OCI-LY1 (cell line): ENCODE results near the gene SGPL1.

Experiments used
- H2AFZ ChIP-seq: fragments of 200-600 bp; sonication (generic), shearing (Covaris generic); 2 replicates; pipeline ENCODE4 v1.6.0; 2014; ENCODE audit warnings: antibody characterized with exemption, mild to moderate bottlenecking, low read length
- H3F3A ChIP-seq: fragments of 200-600 bp; sonication (generic), shearing (Covaris generic); 2 replicates; pipeline ENCODE4 v1.6.0; 2014; ENCODE audit warnings: mild to moderate bottlenecking, antibody characterized with exemption, low read length, moderate library complexity; ENCODE audit not compliant: insufficient read depth
- H3K27ac ChIP-seq: fragments of 200-600 bp; sonication (generic); 2 replicates; pipeline ENCODE4 v1.5.1; 2014; ENCODE audit warnings: low read length, mixed run types, mild to moderate bottlenecking, low read depth; ENCODE audit not compliant: poor library complexity, severe bottlenecking
- H3K27me3 ChIP-seq: fragments of 200-600 bp; sonication (generic); 2 replicates; pipeline ENCODE4 v1.6.0; 2014; ENCODE audit warnings: antibody characterized with exemption, mild to moderate bottlenecking, low read length, moderate library complexity; ENCODE audit not compliant: insufficient read depth
- H3K36me3 ChIP-seq: fragments of 200-600 bp; sonication (generic); 2 replicates; pipeline ENCODE4 v1.6.1; 2014; ENCODE audit warnings: mild to moderate bottlenecking, antibody characterized with exemption, low read length, moderate library complexity, mixed read lengths; ENCODE audit not compliant: insufficient read depth
- H3K4me1 ChIP-seq: fragments of 200-600 bp; sonication (generic); 2 replicates; pipeline ENCODE4 v1.5.1; 2014; ENCODE audit warnings: mild to moderate bottlenecking, low read length, moderate library complexity; ENCODE audit not compliant: insufficient read depth, severe bottlenecking
- H3K4me2 ChIP-seq: fragments of 200-600 bp; sonication (generic), shearing (Covaris generic); 2 replicates; pipeline ENCODE4 v1.6.1; 2014; ENCODE audit warnings: low read length
- H3K4me3 ChIP-seq: fragments of 200-600 bp; sonication (generic); 2 replicates; pipeline ENCODE4 v1.5.1; 2014; ENCODE audit warnings: low read length, low read depth, mild to moderate bottlenecking, mixed read lengths; ENCODE audit not compliant: poor library complexity, severe bottlenecking
- H3K79me2 ChIP-seq: fragments of 200-600 bp; shearing (Covaris generic); 2 replicates; pipeline ENCODE4 v1.6.1; 2016; ENCODE audit warnings: mixed run types, low read length, mixed read lengths; ENCODE audit not compliant: insufficient read depth
- H3K9ac ChIP-seq: fragments of 200-600 bp; sonication (generic), shearing (Covaris generic); 2 replicates; pipeline ENCODE4 v1.6.1; 2014; ENCODE audit warnings: mild to moderate bottlenecking, low read length, mixed read lengths
- H3K9me2 ChIP-seq: fragments of 200-600 bp; sonication (generic), shearing (Covaris generic); 2 replicates; pipeline ENCODE4 v1.6.1; 2014; ENCODE audit warnings: low read depth, mild to moderate bottlenecking, low read length, mixed read lengths
- H3K9me3 ChIP-seq: fragments of 200-600 bp; shearing (Covaris generic); 2 replicates; pipeline ENCODE4 v1.6.1; 2014; ENCODE audit warnings: low read length, mixed read lengths
- H4K20me1 ChIP-seq: fragments of 200-600 bp; sonication (generic), shearing (Covaris generic); 2 replicates; pipeline ENCODE4 v1.6.0; 2016; ENCODE audit warnings: mild to moderate bottlenecking, low read length; ENCODE audit not compliant: insufficient read depth
- CTCF ChIP-seq: fragments of 200-600 bp; sonication (generic), shearing (Covaris generic); IDR thresholded peaks from 2 replicates; pipeline ENCODE4 v1.5.1; 2017; ENCODE audit warnings: mild to moderate bottlenecking, antibody characterized with exemption, low read length, moderate library complexity, mixed read lengths
- EZH2 ChIP-seq: fragments of 200-600 bp; sonication (generic), shearing (Covaris generic); IDR thresholded peaks from 2 replicates; pipeline ENCODE4 v1.8.0; 2017; ENCODE audit warnings: borderline replicate concordance, mixed run types, mild to moderate bottlenecking, antibody characterized with exemption, low read length, moderate library complexity, mixed read lengths

Gene SGPL1

DNA sequence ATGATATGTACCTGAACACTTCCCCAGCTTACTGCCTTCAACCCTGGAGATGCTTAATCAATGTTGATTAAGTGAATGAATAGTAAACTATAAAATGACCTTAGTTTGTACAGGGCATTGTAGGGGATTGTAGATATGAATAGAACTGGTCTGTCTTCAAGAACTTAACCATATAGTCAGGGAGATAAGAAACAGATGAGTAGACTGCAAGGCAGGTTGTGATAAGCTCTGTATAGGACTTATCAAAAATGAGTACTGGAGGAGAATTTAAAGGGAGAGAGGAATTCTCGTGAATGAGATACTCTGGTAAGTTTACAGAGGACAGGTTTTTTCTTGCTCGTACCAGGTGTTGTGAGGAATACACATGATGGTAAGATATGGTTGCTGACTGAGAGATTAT, 27.6 kb downstream of the SGPL1 start:
- TF ChIP-seq EZH2: no peak
- TF ChIP-seq CTCF: no peak
- Histone ChIP-seq H3K4me1 (no peaks in the 10 kb centered on the region), H4K20me1 (no peaks in the 10 kb centered on the region), H3K9me2 (no peaks in the 10 kb centered on the region), H3K27me3 (no peaks in the 10 kb centered on the region), H3K4me3 (no peak overlapping the region), H3K36me3 (peaks cover 12% of the 10 kb centered on the region; the same call in 1 of the 2 replicates), H3K9ac (no peak overlapping the region), H2AFZ (no peak overlapping the region), H3K4me2 (no peak overlapping the region), H3F3A (no peaks in the 10 kb centered on the region), H3K27ac (no peak overlapping the region), H3K79me2 (no peaks in the 10 kb centered on the region), H3K9me3 (no peaks in the 10 kb centered on the region)

- no peaks in the 10 kb centered on the region for H3K79me2 ChIP-seq
- no peak overlapping the region for H2AFZ ChIP-seq
- H3K9me3 ChIP-seq: no peaks in the 10 kb centered on the region
- H3K4me3 ChIP-seq: no peak overlapping the region
- H3K27ac ChIP-seq: no peak overlapping the region
- no peak overlapping the region for H3K9ac ChIP-seq
- TF ChIP-seq CTCF (no peak), EZH2 (no peak)
- no peak overlapping the region for H3K4me2 ChIP-seq
- no peaks in the 10 kb centered on the region for H3K27me3 ChIP-seq
- no peaks in the 10 kb centered on the region for H3K4me1 ChIP-seq
- H3F3A ChIP-seq: no peaks in the 10 kb centered on the region
- no peaks in the 10 kb centered on the region for H4K20me1 ChIP-seq
- H3K36me3 ChIP-seq: peaks cover 6% of the 10 kb centered on the region; the same call in 1 of the 2 replicates
- H3K9me2 ChIP-seq: no peaks in the 10 kb centered on the region
Observed at GRCh38 chr10:70843776-70844489, 28.2 kb downstream of the SGPL1 start.

DNA sequence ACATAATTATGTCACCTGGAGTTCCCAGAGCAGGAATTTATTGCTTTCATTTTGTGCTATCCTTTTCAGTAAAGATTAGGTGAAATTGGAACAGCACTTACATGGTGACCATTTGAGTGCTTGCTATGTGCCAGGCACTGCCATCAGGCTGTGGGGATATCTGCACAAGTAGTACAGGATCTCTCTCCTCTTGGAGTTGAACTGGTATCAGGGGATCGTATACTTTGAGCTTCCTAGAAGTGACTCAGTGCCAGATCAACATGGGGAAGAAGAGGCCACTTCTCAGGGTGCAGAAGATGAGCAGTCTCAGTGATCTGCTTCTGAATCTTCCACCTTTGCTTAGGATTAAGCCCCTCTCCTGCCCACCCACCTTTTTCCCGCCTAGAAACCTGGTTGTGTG, 29.5 kb downstream of the SGPL1 start:
- H4K20me1 ChIP-seq: no peaks in the 10 kb centered on the region
- no peaks in the 10 kb centered on the region for H3K4me1 ChIP-seq
- no peak overlapping the region for H3K4me2 ChIP-seq
- no peak overlapping the region for H3K9ac ChIP-seq
- H3K27me3 ChIP-seq: no peaks in the 10 kb centered on the region
- H3K27ac ChIP-seq: no peak overlapping the region
- no peak overlapping the region for H2AFZ ChIP-seq
- H3K9me3 ChIP-seq: no peaks in the 10 kb centered on the region
- H3K4me3 ChIP-seq: no peak overlapping the region
- H3K9me2 ChIP-seq: no peaks in the 10 kb centered on the region
- no peaks in the 10 kb centered on the region for H3K79me2 ChIP-seq
- TF ChIP-seq CTCF: no peak
- TF ChIP-seq EZH2: no peak
- no peaks in the 10 kb centered on the region for H3F3A ChIP-seq
- H3K36me3 ChIP-seq: peaks cover 5% of the 10 kb centered on the region; the same call in 1 of the 2 replicates
